Retina (tissue), 1 donor: Measurements from ENCODE around the gene TPK1.
"Not testable (repeated sequence)": the region's sequence is repeated elsewhere in the genome, so short reads cannot be mapped to it uniquely, and the experiment has no call there.

Source experiments
- DNase-seq: peaks from one replicate; pipeline ENCODE4 v3.0.0-alpha.2; 2016

Gene TPK1

DNA sequence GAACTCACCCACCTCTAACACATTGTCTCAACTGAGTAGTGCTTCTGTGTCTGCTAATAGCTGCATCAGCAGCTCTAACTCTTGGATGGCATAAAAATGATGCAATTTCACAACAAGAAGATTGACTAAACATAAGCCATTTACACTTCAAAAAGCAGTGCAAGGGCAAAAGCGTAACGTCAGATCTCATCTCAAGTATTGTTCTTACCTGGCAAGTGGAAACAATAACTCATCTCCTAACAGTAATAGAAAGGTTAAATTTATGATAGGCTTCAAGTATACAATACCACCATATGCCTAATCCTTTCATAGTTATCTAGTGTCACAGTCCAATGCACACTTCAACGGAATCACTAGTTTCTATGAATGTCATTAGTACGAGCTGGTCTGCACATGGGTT, 14.8 kb downstream of the TPK1 start:
- no peak for DNase-seq

- no peak for DNase-seq
Observed at GRCh38 chr7:144820552-144820951, 15.3 kb downstream of the TPK1 start.

DNA sequence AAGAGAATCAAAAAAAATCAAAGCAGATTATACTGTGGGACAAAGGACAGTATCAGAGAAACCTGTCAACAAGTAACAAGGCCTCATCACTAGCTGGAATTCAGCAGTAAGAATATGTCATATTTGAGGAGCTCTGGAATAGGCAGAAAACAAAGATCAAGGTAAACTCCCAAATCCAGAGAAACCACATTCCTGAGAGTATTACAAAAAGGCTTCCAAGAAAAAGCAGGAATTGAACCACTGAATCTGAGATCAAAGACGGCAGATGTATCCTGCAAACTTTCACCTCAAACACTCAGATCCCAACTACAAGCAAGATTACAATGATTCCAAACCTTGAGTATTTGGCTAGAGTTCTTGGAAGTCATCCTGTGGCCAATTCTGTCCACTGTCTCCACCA, 16.3 kb downstream of the TPK1 start:
- DNase-seq = no peak

GRCh38 chr7:144818511-144818910, 17.3 kb downstream of the TPK1 start:
- no peak for DNase-seq

- DNase-seq = no peak
Observed at GRCh38 chr7:144817001-144817400, 18.9 kb downstream of the TPK1 start.

GRCh38 chr7:144814299-144814698, 21.6 kb downstream of the TPK1 start:
- DNase-seq = no peak

GRCh38 chr7:144812379-144813283, 23.2 kb downstream of the TPK1 start:
- no peak for DNase-seq

- DNase-seq = no peak
Observed at GRCh38 chr7:144805627-144806239, 30.1 kb downstream of the TPK1 start.

GRCh38 chr7:144800678-144801436, 35.0 kb downstream of the TPK1 start:
- DNase-seq = not testable (repeated sequence)

GRCh38 chr7:144796919-144797318, 38.9 kb downstream of the TPK1 start:
- DNase-seq = no peak

DNA sequence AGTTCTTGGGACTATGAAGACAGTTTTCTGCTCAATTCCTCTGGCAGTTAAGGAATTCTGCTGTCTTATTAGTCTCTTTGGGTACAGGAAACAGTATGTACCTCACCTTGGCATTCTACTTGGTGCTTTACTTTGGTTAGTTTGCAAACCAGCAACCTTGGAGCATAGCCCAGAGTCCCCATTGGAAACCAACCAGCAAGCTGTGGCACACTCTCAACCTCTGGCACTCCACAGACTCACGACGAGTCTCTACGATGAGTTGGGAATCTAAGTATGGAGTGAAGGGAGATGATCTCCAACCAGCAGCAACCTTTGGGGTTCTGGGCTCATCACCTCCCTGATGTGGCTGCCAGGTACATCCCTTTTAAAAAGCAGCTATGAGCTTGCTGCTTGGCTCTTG, 43.8 kb downstream of the TPK1 start:
- DNase-seq = no peak

- no peak for DNase-seq
Observed at GRCh38 chr7:144791488-144791887, 44.4 kb downstream of the TPK1 start.

- DNase-seq = no peak
Observed at GRCh38 chr7:144787127-144787526, 48.7 kb downstream of the TPK1 start.

- DNase-seq = no peak
Observed at GRCh38 chr7:144786522-144786921, 49.3 kb downstream of the TPK1 start.

GRCh38 chr7:144786079-144786478, 49.8 kb downstream of the TPK1 start:
- DNase-seq = no peak

DNA sequence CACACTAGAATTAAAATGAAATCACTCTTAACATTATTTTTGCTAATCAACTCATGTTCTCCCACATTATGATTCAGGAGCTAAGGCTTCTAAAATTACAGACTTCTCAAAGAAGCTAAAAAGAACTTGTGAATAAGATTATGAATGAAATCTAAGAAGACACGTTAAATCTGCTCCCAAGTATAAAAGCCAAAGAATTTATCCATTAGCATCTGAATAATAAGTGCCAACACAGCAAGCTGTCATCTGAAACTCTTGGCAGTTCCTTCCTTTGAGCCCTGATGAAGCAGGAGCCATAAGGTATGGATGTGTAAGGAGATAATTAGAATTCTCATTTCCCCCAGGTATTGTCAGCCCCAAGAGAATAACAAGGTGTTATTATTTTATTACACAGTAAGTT, 50.3 kb downstream of the TPK1 start:
- DNase-seq = no peak

DNA sequence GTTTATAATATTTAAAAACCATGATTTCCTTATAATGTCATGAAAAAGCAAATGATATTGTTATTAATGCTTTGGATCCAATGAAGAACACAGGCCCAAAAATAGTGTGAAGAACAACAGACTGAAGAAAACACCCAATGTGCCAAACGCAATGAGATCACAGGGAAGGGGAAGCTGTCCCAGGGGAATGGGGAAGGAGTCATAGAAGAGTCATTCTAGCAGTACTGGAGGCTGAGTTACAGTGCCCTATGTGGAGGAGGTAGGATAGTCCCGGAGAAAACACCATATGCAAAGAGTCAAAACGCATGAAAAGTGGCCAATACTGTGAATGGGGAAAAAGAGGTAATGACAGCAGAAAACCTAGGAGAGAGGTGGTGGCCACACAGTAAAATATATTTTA, 50.9 kb downstream of the TPK1 start:
- DNase-seq = no peak

DNA sequence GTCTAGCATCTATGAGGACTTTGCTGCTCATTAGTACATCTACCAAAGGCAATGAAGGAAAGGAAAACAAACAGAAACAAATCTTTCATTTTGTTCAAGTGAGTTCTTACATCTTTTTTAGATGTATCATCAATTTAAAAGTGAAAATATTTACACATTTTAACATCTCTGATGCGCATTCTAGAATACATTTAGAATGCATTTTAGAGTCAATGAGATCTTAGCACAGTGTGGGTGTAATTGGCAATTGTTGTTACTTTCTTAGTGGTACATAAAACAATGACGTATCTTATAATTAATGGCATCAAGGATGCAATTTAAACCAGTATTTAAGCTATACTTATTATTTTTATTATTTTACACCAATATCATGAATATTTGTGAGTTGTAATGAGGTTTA, 51.4 kb downstream of the TPK1 start:
- DNase-seq = no peak

- DNase-seq = no peak
Observed at GRCh38 chr7:144782883-144783282, 53.0 kb downstream of the TPK1 start.

- DNase-seq = no peak
Observed at GRCh38 chr7:144780071-144780608, 55.7 kb downstream of the TPK1 start.

GRCh38 chr7:144777889-144778288, 58.0 kb downstream of the TPK1 start:
- not testable (repeated sequence) for DNase-seq

DNA sequence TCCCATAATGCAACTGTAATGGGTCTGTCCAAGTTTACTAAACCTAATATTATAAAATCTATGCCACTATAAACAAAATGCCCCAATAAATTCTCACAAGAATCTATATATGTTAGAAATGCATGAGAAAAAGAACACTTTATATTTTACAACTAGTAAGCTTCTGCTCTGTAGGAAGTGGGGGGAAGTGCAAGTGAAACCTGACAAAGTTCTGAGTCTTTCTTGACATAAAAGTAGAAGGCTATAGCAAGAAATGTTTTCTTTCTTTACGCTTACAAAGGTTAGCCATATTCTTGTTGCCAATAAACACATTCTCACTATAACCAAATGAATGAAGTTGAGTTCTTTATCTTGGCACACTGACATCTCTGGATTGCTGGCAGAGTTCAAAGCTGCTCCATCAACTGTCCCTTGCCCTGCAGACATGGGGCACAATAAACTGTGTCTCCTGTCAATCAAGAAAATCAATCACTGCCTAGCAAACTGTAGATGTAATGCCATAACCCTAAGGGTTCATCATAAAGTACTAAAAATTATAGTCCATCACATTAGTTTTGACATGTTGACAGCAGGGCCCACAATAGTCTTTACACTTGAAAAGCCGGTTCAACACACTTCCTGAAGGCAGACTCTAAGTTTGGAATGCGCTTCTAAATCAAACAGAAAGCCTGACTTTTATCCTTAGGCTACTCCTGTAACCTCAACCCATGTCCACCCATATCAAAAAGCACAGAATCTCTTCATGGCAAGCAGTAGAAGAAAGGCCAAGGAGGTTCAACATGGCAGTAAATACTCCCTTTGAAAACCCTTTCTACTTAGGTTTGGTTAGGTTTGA, 58.6 kb downstream of the TPK1 start:
- no peak for DNase-seq
